Measurements from ENCODE around the gene IER5L. TPM values are rescaled to one million over a fixed set of nuclear protein-coding genes. Genes with fewer than 3 reads are reported as not detected.

The IER5L gene
- total RNA-seq, 4 donors from 2014 or later = 13.0 to 31.5 (median 25.3) TPM

DNA sequence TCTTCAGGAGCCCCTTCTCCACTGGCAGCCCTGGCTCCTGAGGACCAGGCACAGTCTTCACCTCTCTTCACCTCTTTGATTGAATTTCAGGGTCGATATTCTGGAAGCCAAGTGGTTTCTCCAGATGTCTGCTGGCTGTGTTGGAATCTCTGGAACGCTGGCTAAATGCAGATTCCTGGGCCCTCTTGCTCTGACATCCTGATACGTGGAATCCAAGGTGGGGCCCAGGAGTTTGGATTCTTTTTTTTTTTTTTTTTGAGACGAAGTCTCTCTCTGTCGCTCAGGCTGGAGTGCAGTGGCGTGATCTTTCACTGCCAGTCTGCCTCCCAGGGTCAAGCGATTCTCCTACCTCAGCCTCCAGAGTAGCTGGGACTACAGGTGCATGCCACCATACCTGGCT is 26.8 kb upstream of the IER5L start:
- Histone ChIP-seq H3K9me3 (peaks cover 0 to 5% (median 0%) of the 10 kb centered on the region in 4 donors), H3K27ac (no peak overlapping the region), H3K4me1 (peaks cover 0 to 13% (median 0%) of the 10 kb centered on the region in 4 donors), H3K36me3 (no peaks in the 10 kb centered on the region), H3K4me3 (no peak overlapping the region), H3K27me3 (no peaks in the 10 kb centered on the region)
- DNase-seq (ENCODE audit: low spot score in 2 of 2) = no peak
- 89 to 90% methylated on average over 7 of the region's 7 CpGs for WGBS, 2 donors
- TF ChIP-seq POLR2A (IDR thresholded peaks at IDR 0.05) (no peak), CTCF (IDR thresholded peaks at IDR 0.05) (no peak), EP300 (IDR thresholded peaks at IDR 0.05) (no peak)

GRCh38 chr9:129203556-129203909 is 25.5 kb upstream of the IER5L start:
- H3K9me3 ChIP-seq = peaks cover 0 to 6% (median 0%) of the 10 kb centered on the region in 4 donors
- peak overlapping the region in 3 of 4 donors; percentile 92 to 94 (median 93) for H3K27ac ChIP-seq
- H3K4me1 ChIP-seq = peaks cover 0 to 21% (median 4%) of the 10 kb centered on the region in 4 donors
- DNase-seq (ENCODE audit: low spot score in 2 of 2) = no peak
- no peaks in the 10 kb centered on the region for H3K27me3 ChIP-seq
- TF ChIP-seq EP300 (IDR thresholded peaks at IDR 0.05) = no peak
- H3K4me3 ChIP-seq = peak overlapping the region in 2 of 4 donors; percentile 51 to 73
- WGBS, 2 donors = 58 to 73% methylated on average over 11 of the region's 11 CpGs
- no peaks in the 10 kb centered on the region for H3K36me3 ChIP-seq

DNA sequence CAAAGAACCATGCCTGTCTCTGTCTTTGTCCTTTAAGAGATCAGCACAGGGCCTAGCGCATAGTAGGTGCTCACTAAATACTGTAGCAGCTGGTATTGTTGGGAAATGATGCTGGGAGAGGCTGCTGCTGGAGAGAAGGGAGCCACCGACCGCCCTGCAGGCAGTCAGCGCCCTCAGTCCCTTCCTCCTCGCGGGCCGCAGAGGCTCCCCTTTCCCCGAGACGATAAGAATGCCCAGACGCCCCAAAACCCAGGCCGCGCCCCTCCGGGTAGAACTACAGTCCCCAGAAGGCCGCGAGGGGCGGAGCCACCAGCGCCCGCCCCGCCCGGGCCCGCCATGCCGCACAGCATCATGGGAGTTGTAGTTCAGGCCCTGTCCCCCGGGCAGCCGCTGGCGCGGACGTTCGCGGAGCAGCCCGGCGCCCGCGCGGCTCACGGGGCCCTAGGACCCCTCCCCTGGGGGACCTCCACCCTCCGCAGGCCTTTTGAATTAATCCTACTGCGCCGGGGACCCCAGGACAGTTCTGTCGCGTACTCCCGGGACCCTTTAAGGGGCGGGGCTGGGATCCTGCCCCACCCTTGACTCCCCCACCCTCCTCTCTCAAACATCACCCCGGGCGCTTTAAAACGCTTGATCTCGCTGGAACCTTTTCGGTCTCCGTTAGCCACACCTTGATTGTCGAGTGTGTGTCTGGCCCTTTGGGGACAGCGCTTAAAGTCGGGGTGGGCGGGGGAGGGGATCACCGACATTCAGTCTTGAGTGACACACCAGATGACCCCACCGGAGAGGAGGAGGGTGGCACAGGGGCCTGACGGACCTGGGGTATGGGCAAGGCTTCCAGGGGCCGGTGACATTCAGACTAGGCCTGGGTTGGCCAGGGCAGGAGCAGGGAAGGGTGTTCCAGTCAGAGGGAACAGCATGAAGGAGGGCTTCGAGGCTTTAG is 24.8 kb upstream of the IER5L start:
- no peaks in the 10 kb centered on the region for H3K36me3 ChIP-seq
- TF ChIP-seq POLR2A (IDR thresholded peaks at IDR 0.05) = peak; percentile 27 to 65
- TF ChIP-seq EP300 (IDR thresholded peaks at IDR 0.05) = peak; percentile 41 to 81
- TF ChIP-seq CTCF (IDR thresholded peaks at IDR 0.05) = peak in 1 of 5 experiments; percentile 45
- DNase-seq (ENCODE audit: low spot score in 2 of 2) = peak; percentile 78 to 88
- no peaks in the 10 kb centered on the region for H3K27me3 ChIP-seq
- H3K27ac ChIP-seq = peak overlapping the region; percentile 92 to 98 (median 94)
- H3K9me3 ChIP-seq = peaks cover 0 to 6% (median 0%) of the 10 kb centered on the region in 4 donors
- H3K4me1 ChIP-seq = peaks cover 0 to 28% (median 7%) of the 10 kb centered on the region in 4 donors
- H3K4me3 ChIP-seq = peak overlapping the region; percentile 51 to 87 (median 69)
- 5 to 6% methylated on average over 40 to 57 of the region's 57 CpGs for WGBS, 2 donors

GRCh38 chr9:129201866-129202265 is 23.8 kb upstream of the IER5L start:
- no peaks in the 10 kb centered on the region for H3K27me3 ChIP-seq
- no peaks in the 10 kb centered on the region for H3K36me3 ChIP-seq
- DNase-seq (ENCODE audit: low spot score in 2 of 2) = no peak
- 56 to 57% methylated on average over 9 of the region's 9 CpGs for WGBS, 2 donors
- H3K4me1 ChIP-seq = peaks cover 0 to 36% (median 10%) of the 10 kb centered on the region in 4 donors
- H3K27ac ChIP-seq = peak overlapping the region in 2 of 4 donors; percentile 92 to 94
- H3K9me3 ChIP-seq = peaks cover 0 to 6% (median 0%) of the 10 kb centered on the region in 4 donors
- TF ChIP-seq EP300 (IDR thresholded peaks at IDR 0.05) = no peak
- TF ChIP-seq CTCF (IDR thresholded peaks at IDR 0.05) = no peak
- no peak for TF ChIP-seq POLR2A (IDR thresholded peaks at IDR 0.05)
- H3K4me3 ChIP-seq = no peak overlapping the region

DNA sequence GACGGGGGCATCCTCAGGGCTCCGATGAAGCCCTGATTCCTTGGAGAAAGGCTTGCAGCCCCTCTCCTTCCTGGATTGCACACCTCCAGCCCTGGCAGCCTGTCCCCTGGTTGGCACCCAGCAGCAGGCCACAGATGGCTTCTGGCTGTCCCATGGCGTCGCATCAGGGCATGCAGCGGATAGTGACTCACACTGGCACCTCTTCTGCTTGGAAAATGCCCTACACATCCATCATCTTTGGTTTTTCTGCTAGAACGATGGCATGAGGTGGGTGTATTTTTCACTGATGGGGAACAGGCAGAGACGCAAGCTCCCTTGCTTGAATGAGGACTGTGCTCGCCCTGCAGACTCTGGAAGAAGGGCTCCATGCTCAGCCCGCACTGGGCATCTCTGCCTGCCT is 23.2 kb upstream of the IER5L start:
- WGBS, 2 donors = 78 to 82% methylated on average over 7 to 9 of the region's 9 CpGs
- no peak overlapping the region for H3K4me3 ChIP-seq
- H3K4me1 ChIP-seq = peaks cover 0 to 36% (median 10%) of the 10 kb centered on the region in 4 donors
- TF ChIP-seq CTCF (IDR thresholded peaks at IDR 0.05) (no peak), POLR2A (IDR thresholded peaks at IDR 0.05) (no peak), EP300 (IDR thresholded peaks at IDR 0.05) (no peak)
- peaks cover 0 to 6% (median 0%) of the 10 kb centered on the region in 4 donors for H3K9me3 ChIP-seq
- peak overlapping the region in 2 of 4 donors; percentile 64 to 92 for H3K27ac ChIP-seq
- no peaks in the 10 kb centered on the region for H3K36me3 ChIP-seq
- no peaks in the 10 kb centered on the region for H3K27me3 ChIP-seq
- no peak for DNase-seq (ENCODE audit: low spot score in 2 of 2)

Data from tibial nerve (tissue), 4 donors.